OCI-LY1 (cell line): ENCODE data around the gene DNAH9.

ENCODE experiments used
- CTCF ChIP-seq: fragments of 200-600 bp; sonication (generic), shearing (Covaris generic); IDR thresholded peaks from 2 replicates; pipeline ENCODE4 v1.5.1; 2017; ENCODE audit warnings: mild to moderate bottlenecking, antibody characterized with exemption, low read length, moderate library complexity, mixed read lengths
- EZH2 ChIP-seq: fragments of 200-600 bp; sonication (generic), shearing (Covaris generic); IDR thresholded peaks from 2 replicates; pipeline ENCODE4 v1.8.0; 2017; ENCODE audit warnings: borderline replicate concordance, mixed run types, mild to moderate bottlenecking, antibody characterized with exemption, low read length, moderate library complexity, mixed read lengths

- TF ChIP-seq EZH2 (no peak), CTCF (no peak)
These were observed 317.8 kb downstream of the DNAH9 start for GRCh38 chr17:11916091-11916490.
